Skeletal muscle tissue (tissue), 4 donors: Measurements from ENCODE around the gene ADRB2. TPM values are rescaled to one million over a fixed set of nuclear protein-coding genes. Genes with fewer than 3 reads are reported as not detected.

Experiments
- H3K27ac ChIP-seq: one replicate; pipeline ENCODE4 v1.7.0; 2013; ENCODE audit warnings: mild to moderate bottlenecking, low read depth, low read length, inconsistent platforms
- H3K27me3 ChIP-seq, 3 donors: one replicate each; pipeline ENCODE4 v1.7.0; 2013; ENCODE audit warnings: low read length in 3 of 3; ENCODE audit not compliant: control insufficient read depth in 3 of 3, insufficient read depth in 3 of 3
- H3K36me3 ChIP-seq, 3 donors: one replicate each; pipeline ENCODE4 v1.7.0; 2013; ENCODE audit warnings: low read length in 3 of 3; ENCODE audit not compliant: control insufficient read depth in 3 of 3, insufficient read depth in 3 of 3
- H3K4me1 ChIP-seq, 3 donors: one replicate each; pipeline ENCODE4 v1.7.0; 2013; ENCODE audit warnings: low read length in 3 of 3, mild to moderate bottlenecking in 3 of 3; ENCODE audit not compliant: control insufficient read depth in 3 of 3, insufficient read depth in 3 of 3
- H3K4me3 ChIP-seq, 3 donors: one replicate each; pipeline ENCODE4 v1.7.0; 2013; ENCODE audit warnings: low read length in 3 of 3
- H3K9ac ChIP-seq, 3 donors: one replicate each; pipeline ENCODE4 v1.7.0; 2013; ENCODE audit warnings: low read length in 3 of 3, mild to moderate bottlenecking in 3 of 3, moderate library complexity in 2 of 3, low read depth in 1 of 3
- H3K9me3 ChIP-seq, 3 donors: one replicate each; pipeline ENCODE4 v1.7.0; 2013; ENCODE audit warnings: low read length in 3 of 3; ENCODE audit not compliant: control insufficient read depth in 3 of 3
- total RNA-seq: library from RNA; depleted of rRNA; stranded (reverse); fragments of >200 nt; gene quantifications from one replicate; pipeline ENCODE4 v1.2.3, GENCODE V29; 2014
- donor health status: Osteomylitis.

ADRB2 gene
- total RNA-seq, 1 donor from 2014 or later = 3.1 TPM

DNA sequence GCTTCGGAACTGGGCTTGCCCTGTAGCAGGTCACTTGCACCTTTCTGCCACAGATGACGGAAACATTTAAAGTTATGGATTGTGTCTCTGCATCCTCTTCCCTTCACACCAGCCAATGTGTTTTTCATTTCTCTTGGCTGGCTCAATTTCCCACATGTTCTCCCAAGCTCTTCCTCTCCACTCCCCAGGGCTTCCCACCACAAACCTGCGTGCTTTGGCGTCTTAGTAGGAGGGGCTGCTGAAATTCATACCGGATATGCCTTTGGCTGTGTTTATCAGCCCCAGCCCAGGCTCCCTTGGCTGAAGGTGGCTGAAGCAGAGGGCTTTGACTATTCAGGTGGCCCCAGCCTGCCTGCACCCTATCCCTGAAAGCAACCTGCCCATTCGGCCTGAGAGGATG, 32.1 kb downstream of the ADRB2 start:
- Histone ChIP-seq H3K27me3 (no peaks in the 10 kb centered on the region), H3K4me3 (no peak overlapping the region), H3K4me1 (peaks cover 37 to 57% (median 43%) of the 10 kb centered on the region in 3 donors), H3K9me3 (no peaks in the 10 kb centered on the region), H3K27ac (peak overlapping the region; percentile 29), H3K9ac (no peak overlapping the region), H3K36me3 (no peaks in the 10 kb centered on the region)

DNA sequence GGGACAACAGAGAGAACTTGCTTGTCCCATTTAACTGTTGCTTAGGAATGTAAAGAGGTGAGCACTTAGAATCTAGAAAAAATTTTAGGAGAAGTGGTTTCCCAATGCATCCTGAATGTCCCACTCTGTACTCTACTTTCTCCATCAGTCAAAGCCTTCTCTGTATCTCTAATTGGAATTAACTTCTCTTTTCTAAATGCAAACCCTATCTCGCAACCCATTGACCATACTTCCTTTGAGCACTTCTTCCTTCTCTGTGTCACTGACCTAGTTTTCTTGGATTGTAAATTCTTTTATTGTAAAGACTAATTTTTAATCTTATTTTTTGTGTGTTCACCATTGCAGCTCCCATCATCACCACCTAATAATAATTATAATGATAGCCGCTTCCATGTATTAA, 33.3 kb downstream of the ADRB2 start:
- Histone ChIP-seq H3K36me3 (no peaks in the 10 kb centered on the region), H3K9ac (no peak overlapping the region), H3K4me3 (no peak overlapping the region), H3K4me1 (peaks cover 43 to 63% (median 53%) of the 10 kb centered on the region in 3 donors), H3K9me3 (no peaks in the 10 kb centered on the region), H3K27me3 (no peaks in the 10 kb centered on the region), H3K27ac (no peak overlapping the region)

DNA sequence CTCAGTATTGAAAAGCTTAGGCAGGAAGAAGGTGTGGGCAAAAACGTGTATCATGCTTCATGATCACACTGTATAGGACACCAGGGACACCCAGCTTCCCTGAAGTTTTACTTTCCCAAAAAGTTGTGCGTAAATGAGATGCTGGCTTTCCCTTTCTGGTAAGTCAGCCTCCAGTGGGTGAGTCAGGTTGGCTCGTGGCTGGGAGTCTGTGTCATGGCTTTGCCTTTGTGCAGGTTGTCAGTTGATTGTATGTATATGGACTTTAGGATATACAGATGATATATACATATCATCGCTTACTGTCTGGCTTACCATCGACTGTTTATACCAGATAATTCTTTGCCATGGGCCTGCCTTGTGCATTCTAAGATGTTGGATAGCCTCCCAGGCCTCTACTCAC, 34.2 kb downstream of the ADRB2 start:
- no peak overlapping the region for H3K9ac ChIP-seq
- H3K36me3 ChIP-seq = no peaks in the 10 kb centered on the region
- peaks cover 36 to 55% (median 46%) of the 10 kb centered on the region in 3 donors for H3K4me1 ChIP-seq
- no peaks in the 10 kb centered on the region for H3K9me3 ChIP-seq
- H3K27me3 ChIP-seq = no peaks in the 10 kb centered on the region
- H3K27ac ChIP-seq = no peak overlapping the region
- no peak overlapping the region for H3K4me3 ChIP-seq

DNA sequence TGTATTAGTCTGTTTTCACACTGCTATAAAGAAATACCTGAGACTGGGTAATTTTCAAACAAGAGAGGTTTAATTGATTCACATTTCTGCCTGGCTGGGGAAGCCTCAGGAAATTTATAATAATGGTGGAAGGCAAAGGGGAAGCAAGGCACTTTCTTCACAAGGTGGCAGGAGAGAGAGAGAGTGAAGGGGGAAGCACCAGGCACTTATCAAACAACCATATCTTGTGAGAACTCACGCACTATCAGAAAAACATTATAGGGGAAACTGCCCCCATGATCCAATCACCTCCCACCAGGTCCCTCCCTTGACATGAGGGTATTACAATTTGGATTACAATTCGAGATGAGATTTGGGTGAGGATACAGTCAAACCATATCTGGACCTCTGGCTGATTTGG, 34.7 kb downstream of the ADRB2 start:
- Histone ChIP-seq H3K9me3 (no peaks in the 10 kb centered on the region), H3K4me3 (no peak overlapping the region), H3K9ac (no peak overlapping the region), H3K4me1 (peaks cover 31 to 53% (median 42%) of the 10 kb centered on the region in 3 donors), H3K27ac (no peak overlapping the region), H3K36me3 (no peaks in the 10 kb centered on the region), H3K27me3 (no peaks in the 10 kb centered on the region)

DNA sequence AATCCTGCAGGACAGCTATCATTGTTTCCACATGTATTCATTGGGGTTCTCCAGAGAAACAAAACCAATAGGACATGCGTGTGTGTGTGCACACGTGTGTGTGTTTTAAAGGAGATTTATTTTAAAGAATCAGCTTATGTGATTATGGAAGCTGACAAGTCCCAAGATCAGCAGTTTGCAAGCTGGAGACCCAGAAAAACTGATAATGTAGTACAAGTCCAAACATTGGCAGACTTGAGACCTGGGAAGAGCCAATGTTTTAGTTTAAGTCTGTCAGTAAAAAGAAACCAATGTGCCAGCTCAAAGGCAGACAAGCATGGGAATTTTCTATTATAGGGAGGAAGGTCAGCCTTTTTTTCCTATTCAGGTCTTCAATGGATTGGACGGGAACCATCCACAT, 35.3 kb downstream of the ADRB2 start:
- H3K9ac ChIP-seq = no peak overlapping the region
- no peaks in the 10 kb centered on the region for H3K27me3 ChIP-seq
- no peaks in the 10 kb centered on the region for H3K36me3 ChIP-seq
- H3K4me3 ChIP-seq = no peak overlapping the region
- no peak overlapping the region for H3K27ac ChIP-seq
- H3K4me1 ChIP-seq = peaks cover 25 to 47% (median 35%) of the 10 kb centered on the region in 3 donors
- H3K9me3 ChIP-seq = no peaks in the 10 kb centered on the region

DNA sequence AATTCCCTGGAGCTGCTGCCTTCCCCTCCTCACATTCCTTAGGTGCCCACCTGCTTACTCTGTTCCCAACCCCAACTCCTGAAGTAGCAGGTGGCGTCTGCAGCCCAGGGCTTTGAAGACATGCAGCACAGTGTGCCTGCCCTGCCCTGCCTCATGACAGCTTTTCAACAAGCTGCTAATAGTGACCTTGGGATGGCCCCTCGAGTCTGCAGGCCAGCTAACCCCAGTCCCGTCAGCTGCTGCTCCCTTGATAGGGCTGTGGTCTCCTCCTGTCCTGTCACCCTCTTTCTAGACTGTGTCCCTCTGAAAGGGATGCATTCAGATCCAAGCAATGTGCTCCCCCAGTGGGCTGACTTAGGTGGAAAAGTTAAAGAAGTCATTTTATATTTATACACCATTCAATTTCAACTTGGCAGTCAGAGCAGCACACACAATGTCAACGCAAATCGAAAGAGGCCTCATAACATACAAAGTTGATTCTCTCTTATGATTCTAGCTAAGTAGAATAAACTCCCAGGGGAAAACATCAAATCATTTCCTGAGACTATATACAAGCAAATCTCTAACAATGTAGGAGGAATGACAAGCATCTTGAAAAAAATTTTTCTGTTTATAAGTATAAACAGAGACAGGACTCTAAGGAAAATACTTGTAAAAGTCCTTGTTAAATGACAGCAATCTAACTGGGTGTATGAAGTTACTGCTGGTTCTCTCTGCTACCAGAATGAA, 37.9 kb downstream of the ADRB2 start:
- Histone ChIP-seq H3K36me3 (no peaks in the 10 kb centered on the region), H3K27ac (peak overlapping the region; percentile 21), H3K9me3 (no peaks in the 10 kb centered on the region), H3K4me3 (no peak overlapping the region), H3K27me3 (no peaks in the 10 kb centered on the region), H3K9ac (peak overlapping the region in 2 of 3 donors; percentile 27 to 38), H3K4me1 (peaks cover 14 to 25% (median 18%) of the 10 kb centered on the region in 3 donors)

DNA sequence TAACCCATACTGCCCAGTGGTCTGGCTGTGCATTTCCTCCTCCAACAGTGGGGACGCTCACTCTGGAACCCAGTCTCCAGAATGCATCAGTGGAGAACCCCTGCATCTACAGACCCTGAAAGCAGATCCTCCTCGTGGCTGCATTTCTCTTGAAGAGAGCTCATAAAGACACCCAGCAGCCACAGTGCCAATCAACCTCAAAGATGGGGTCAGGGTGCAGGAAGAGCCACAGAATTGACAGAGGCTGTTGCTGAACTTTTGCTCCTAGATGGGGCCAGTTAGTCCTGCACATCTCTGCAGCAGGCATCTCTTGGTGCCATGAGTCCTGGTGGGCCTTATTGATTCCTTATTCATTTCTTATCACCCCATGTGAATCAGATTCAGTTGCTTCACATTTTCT, 39.6 kb downstream of the ADRB2 start:
- H3K36me3 ChIP-seq = no peaks in the 10 kb centered on the region
- H3K4me1 ChIP-seq = peaks cover 14 to 22% (median 21%) of the 10 kb centered on the region in 3 donors
- no peak overlapping the region for H3K4me3 ChIP-seq
- no peaks in the 10 kb centered on the region for H3K27me3 ChIP-seq
- no peaks in the 10 kb centered on the region for H3K9me3 ChIP-seq
- H3K9ac ChIP-seq = no peak overlapping the region
- no peak overlapping the region for H3K27ac ChIP-seq

DNA sequence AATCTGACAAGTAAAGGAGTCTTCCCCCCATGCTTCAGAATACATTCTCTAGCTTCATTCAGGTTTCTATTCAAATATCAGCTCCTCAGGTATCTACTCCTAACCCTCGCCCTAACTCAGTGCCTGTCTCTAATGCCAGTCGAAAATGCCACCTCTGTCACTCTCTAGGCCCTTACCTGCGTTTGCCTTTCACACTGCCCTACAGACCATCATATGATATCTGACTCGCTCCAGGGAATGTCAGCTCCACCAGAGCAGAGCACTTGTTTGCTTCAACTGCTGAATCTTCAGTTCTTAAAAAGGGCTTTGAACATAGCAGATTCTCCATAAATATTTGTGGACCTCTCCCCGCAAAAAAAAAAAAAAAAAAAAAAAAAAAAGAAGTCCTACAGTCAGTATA, 46.7 kb downstream of the ADRB2 start:
- H3K27me3 ChIP-seq = no peaks in the 10 kb centered on the region
- H3K27ac ChIP-seq = no peak overlapping the region
- no peaks in the 10 kb centered on the region for H3K36me3 ChIP-seq
- no peak overlapping the region for H3K4me3 ChIP-seq
- H3K9ac ChIP-seq = no peak overlapping the region
- H3K4me1 ChIP-seq = peaks cover 15 to 30% (median 26%) of the 10 kb centered on the region in 3 donors
- H3K9me3 ChIP-seq = no peaks in the 10 kb centered on the region

DNA sequence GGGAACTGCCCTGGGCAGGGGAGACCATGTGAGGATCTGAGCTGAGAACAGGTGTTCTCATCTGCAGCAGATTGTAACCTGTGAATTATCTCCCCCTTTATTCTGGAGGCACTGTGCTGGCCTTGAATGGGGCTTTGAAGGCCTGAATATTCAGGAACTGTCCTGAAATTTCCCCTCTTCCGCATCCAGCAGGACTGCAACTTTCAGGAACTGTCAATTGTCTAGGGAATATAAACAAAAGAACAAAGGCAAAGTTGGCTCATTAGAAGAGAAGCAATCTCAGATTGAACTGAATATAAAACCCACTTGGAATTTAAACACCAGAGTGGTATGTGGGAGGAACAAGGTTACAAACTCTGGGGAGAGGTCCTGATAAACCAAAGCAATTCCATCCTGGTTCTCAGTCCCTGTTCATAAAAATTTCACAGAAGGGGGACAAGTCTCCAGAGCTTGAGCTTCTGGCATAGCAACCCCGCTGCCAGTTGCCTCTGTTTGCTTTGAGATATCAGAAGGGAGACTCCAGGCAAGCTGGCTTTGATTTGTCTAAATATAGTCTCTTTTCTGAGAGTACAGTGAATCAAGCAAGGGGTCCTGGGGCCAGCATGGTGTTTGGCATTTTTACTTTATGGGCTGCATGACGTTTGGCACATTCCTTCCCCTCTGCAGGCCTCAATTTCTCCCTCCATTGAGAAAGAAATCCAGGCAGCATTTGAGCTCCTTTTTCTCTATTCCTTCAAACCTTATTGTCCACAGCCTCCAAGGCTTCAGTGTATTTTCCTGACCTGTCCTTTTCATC, 47.5 kb downstream of the ADRB2 start:
- Histone ChIP-seq H3K27ac (peak overlapping the region; percentile 32), H3K9ac (no peak overlapping the region)

DNA sequence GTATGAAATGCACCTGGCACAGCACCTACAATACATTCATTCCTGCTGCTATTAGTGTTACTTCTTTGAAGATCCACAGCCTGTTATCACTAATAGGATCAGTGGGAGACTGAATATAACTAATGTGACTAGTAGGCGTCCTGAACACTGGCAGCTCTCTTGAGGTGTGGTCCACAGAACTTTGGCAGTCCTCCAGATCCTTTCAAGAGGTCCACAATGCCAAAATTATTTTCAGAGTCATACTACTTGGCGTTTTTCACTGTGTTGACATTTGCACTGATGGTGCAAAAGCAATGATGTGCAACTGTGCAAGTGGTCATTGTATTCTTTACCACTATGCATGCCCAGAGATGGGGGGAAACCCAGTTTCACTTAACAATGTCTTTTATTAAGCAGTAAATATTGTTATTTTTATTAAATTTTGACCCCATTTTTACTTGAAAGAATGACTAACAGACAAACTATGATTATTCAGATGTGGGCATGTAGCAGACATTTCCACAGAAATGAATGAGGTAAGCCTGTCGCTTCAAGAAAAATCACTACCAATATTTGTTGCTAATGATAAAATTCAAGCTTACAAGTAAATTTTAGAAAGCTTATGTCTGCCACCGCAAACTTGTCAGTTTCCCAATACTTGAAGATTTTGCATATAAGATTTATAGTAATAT, 48.9 kb downstream of the ADRB2 start:
- H3K27ac ChIP-seq = no peak overlapping the region

More for the DNA sequence above, 47.5 kb downstream of the ADRB2 start:
- H3K4me3 ChIP-seq = no peak overlapping the region
- H3K4me1 ChIP-seq = peaks cover 14 to 27% (median 26%) of the 10 kb centered on the region in 3 donors
- H3K36me3 ChIP-seq = no peaks in the 10 kb centered on the region
- no peaks in the 10 kb centered on the region for H3K9me3 ChIP-seq
- no peaks in the 10 kb centered on the region for H3K27me3 ChIP-seq

More for the DNA sequence above, 48.9 kb downstream of the ADRB2 start:
- no peaks in the 10 kb centered on the region for H3K9me3 ChIP-seq
- H3K4me3 ChIP-seq = no peak overlapping the region
- H3K36me3 ChIP-seq = no peaks in the 10 kb centered on the region
- H3K9ac ChIP-seq = no peak overlapping the region
- peaks cover 14 to 26% (median 22%) of the 10 kb centered on the region in 3 donors for H3K4me1 ChIP-seq
- no peaks in the 10 kb centered on the region for H3K27me3 ChIP-seq
